Esophagus muscularis mucosa (tissue), 3 donors: Measurements from ENCODE around the gene GTF3C1.

ENCODE experiments used
- POLR2A ChIP-seq: fragments of 450-650 bp; IDR thresholded peaks from one replicate; pipeline ENCODE4 v1.6.1; 2017; ENCODE audit warnings: antibody characterized with exemption, moderate library complexity, mild to moderate bottlenecking, low read depth
- TF ChIP-seq, protein P1 (sequence below), 3 experiments: fragments of 200-600 bp in 2 of 3; fragments of 450-650 bp in 1 of 3; sonication (generic) in 2 of 3; IDR thresholded peaks; one replicate each; pipeline ENCODE4 v1.5.1; 2017 to 2019; ENCODE audit warnings: antibody characterized with exemption in 3 of 3, mild to moderate bottlenecking in 2 of 3, moderate library complexity in 1 of 3

GRCh38 chr16:27547134-27547533, 2.6 kb downstream of the GTF3C1 start:
- TF ChIP-seq, protein P1, sequence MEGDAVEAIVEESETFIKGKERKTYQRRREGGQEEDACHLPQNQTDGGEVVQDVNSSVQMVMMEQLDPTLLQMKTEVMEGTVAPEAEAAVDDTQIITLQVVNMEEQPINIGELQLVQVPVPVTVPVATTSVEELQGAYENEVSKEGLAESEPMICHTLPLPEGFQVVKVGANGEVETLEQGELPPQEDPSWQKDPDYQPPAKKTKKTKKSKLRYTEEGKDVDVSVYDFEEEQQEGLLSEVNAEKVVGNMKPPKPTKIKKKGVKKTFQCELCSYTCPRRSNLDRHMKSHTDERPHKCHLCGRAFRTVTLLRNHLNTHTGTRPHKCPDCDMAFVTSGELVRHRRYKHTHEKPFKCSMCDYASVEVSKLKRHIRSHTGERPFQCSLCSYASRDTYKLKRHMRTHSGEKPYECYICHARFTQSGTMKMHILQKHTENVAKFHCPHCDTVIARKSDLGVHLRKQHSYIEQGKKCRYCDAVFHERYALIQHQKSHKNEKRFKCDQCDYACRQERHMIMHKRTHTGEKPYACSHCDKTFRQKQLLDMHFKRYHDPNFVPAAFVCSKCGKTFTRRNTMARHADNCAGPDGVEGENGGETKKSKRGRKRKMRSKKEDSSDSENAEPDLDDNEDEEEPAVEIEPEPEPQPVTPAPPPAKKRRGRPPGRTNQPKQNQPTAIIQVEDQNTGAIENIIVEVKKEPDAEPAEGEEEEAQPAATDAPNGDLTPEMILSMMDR (IDR thresholded peaks at IDR 0.05), result no peak
- no peak for TF ChIP-seq POLR2A
